Ectodermal cell (in vitro differentiated cells): ENCODE measurements around the gene OGFRL1. TPM values are rescaled to one million over a fixed set of nuclear protein-coding genes. Genes with fewer than 3 reads are reported as not detected.

Experiments
- H3K27ac ChIP-seq: 2 replicates; pipeline ENCODE4 v1.7.0; 2013; ENCODE audit warnings: mild to moderate bottlenecking, low read depth, low read length; ENCODE audit not compliant: insufficient read depth, poor library complexity, severe bottlenecking
- H3K27me3 ChIP-seq: 2 replicates; pipeline ENCODE4 v1.7.0; 2013; ENCODE audit warnings: mild to moderate bottlenecking, low read length; ENCODE audit not compliant: insufficient read depth, control insufficient read depth, poor library complexity, severe bottlenecking
- H3K36me3 ChIP-seq: one replicate; pipeline ENCODE4 v1.7.0; 2013; ENCODE audit warnings: low read length; ENCODE audit not compliant: control insufficient read depth, insufficient read depth
- H3K4me1 ChIP-seq: one replicate; pipeline ENCODE4 v1.7.0; 2013; ENCODE audit warnings: low read length; ENCODE audit not compliant: control insufficient read depth, insufficient read depth
- H3K4me3 ChIP-seq: 2 replicates; pipeline ENCODE4 v1.7.0; 2013; ENCODE audit warnings: low read depth, low read length, control low read depth; ENCODE audit not compliant: insufficient read depth
- H3K9me3 ChIP-seq: 2 replicates; pipeline ENCODE4 v1.7.0; 2013; ENCODE audit warnings: mild to moderate bottlenecking, low read length, moderate library complexity; ENCODE audit not compliant: control insufficient read depth
- WGBS, 2 experiments: methylation state at CpG; one replicate each; pipeline ENCODE4 v1.1.7; 2013; ENCODE audit warnings: missing lambda C conversion rate in 2 of 2; 5-methylcytosine and 5-hydroxymethylcytosine counted together
- polyA plus RNA-seq, 4 experiments: library from polyadenylated mRNA; stranded (reverse); fragments of 50-300 nt; gene quantifications; one replicate each; pipeline ENCODE4 v1.2.3, GENCODE V29; 2013

Gene OGFRL1
- polyA plus RNA-seq (2013, experiment 1 of 4) = 4.4 TPM
- 5.5 TPM for polyA plus RNA-seq (2013, experiment 2 of 4)
- polyA plus RNA-seq (2013, experiment 3 of 4) = 5.3 TPM
- polyA plus RNA-seq (2013, experiment 4 of 4) = 6.1 TPM

DNA sequence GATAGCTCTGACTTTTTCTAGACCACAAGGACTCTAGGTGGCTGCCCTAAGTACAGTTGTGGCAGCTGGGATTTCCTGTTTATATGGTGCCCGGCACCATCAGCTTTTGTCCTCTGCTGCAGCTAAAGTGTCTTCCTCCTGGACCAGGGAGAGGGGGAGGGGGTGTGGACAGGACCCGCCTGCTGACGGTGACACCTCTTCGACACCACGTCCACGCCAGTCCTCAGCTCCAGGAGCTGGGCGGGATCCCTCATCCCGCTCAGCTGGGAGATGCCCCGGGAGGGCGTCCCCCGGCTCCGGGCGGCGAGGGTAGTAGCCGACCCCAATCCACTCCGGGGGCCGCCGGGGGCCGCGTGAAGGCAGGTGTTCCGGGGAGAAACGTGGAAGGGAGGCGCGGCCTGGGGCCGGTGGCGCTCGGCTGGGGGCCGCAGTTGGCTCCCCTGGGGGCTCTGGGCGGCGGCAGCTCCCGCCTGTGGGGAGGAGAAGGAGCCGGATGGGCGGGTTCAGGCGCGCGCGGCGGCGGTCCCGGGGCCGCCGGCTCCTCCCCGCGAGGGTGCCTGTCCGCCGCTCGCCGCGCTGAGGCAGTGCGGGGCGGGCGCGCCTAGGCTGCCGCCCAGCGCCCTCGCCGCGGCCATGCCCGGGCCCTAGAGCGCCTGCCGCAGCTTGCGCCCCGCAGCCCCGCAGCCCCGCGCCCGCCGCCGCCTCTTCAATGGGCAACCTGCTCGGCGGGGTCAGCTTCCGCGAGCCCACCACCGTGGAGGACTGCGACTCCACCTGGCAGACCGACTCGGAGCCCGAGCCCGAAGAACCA lies at the start of gene OGFRL1:
OGFRL1 (plus strand) TSS at position 584 of the 811 bp plus-strand sequence; CDS start at position 710, 126 bp downstream.
- Histone ChIP-seq H3K4me1 (peaks cover 8% of the 10 kb centered on the region), H3K27ac (no peak within 1 kb of the TSS)

DNA sequence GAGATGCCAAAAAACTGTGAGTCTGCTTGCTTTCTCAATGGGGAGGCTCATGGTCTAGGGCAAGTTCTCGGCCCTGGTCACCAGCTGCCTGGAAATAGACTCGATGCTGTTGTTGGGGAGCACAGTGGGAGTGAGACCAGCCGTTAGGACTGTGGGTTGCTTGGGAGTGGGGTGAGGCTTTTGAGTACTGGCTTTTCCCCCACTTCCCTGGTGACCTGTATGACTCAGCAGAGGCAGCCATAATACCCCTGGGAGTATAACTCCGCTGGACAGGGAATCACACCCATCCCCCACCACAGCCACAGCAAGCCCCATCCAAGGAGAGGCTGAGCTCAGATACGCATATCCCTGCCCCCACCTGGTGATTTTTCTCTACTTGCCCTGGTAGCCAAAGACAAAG lies 48.9 kb upstream of the OGFRL1 start:
- no peaks in the 10 kb centered on the region for H3K4me1 ChIP-seq
- H3K9me3 ChIP-seq = no peaks in the 10 kb centered on the region
- H3K36me3 ChIP-seq = no peaks in the 10 kb centered on the region
- no peak overlapping the region for H3K4me3 ChIP-seq
- WGBS, 2 experiments = 95 to 97% methylated on average over 5 of the region's 5 CpGs
- H3K27ac ChIP-seq = no peak overlapping the region
- no peaks in the 10 kb centered on the region for H3K27me3 ChIP-seq

More for the DNA sequence above, at the start of gene OGFRL1:
- Histone ChIP-seq H3K4me3 (peak within 1 kb of the TSS; percentile 69), H3K36me3 (no peaks in the 10 kb centered on the region), H3K27me3 (peaks cover 4% of the 10 kb centered on the region), H3K9me3 (no peaks in the 10 kb centered on the region)
- WGBS, 2 experiments = 1% methylated on average over 78 to 79 of the region's 79 CpGs

DNA sequence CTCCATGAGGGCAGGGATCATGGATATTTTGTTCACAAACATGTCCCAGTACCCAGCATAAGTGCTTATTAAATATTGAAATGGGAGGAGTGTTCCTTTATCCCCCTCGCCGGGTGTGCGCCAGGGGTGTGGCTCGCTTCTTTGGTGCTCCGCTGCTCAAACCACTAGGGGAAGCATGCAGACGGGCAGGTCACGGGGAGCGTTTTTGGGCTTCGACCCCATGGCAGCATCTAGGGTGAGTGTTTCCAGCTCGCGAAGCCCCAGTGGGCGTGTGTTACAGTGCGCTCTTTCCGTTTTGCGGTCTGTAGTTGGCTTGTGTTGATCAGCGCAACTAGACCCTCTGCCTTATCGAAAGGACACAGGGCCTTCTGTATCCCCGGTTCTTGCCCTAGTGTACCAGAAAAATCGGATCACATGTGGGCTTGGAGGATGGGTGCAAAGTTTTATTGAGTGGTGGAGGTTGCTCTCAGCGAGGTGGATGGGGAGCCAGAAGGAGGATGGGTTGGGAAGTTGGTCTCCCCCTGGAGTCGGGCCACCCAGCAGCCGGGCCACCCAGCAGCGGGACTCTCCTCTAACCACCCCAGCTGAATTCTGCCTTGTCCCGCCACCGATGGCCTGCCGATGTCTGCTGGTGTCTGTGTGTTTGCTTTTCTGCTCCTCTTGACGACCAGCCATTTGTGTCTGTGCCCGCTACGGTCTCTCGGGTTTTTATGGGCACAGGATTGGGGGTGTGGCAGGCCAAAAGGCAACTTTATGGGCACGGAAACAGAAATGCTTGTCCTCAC lies 43.2 kb upstream of the OGFRL1 start:
- H3K4me1 ChIP-seq = no peaks in the 10 kb centered on the region
- no peaks in the 10 kb centered on the region for H3K27me3 ChIP-seq
- no peak overlapping the region for H3K27ac ChIP-seq
- 94 to 95% methylated on average over 31 of the region's 31 CpGs for WGBS, 2 experiments
- no peak overlapping the region for H3K4me3 ChIP-seq
- H3K36me3 ChIP-seq = no peaks in the 10 kb centered on the region
- no peaks in the 10 kb centered on the region for H3K9me3 ChIP-seq

DNA sequence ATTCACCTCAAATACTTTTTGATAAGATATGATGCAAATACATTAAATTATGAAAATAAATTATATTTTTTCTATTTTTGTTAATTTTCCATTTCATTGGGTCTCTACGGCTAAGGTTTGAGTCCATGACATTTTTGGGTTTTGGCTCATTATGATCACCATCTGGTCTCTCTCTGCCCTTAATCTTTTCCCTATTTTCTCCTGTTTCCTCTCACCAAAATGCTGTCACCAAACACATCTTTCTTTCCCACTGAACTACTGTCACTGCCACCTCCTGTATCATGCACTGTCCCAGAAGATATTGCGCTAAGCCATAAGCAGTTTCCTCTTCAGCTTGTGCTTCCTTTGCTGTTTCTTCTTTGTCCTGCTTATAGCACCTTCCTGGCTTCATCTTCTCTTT lies 42.0 kb upstream of the OGFRL1 start:
- no peak overlapping the region for H3K4me3 ChIP-seq
- H3K36me3 ChIP-seq = no peaks in the 10 kb centered on the region
- no peaks in the 10 kb centered on the region for H3K9me3 ChIP-seq
- H3K27me3 ChIP-seq = no peaks in the 10 kb centered on the region
- no peaks in the 10 kb centered on the region for H3K4me1 ChIP-seq
- 95 to 96% methylated on average over 2 of the region's 2 CpGs for WGBS, 2 experiments
- no peak overlapping the region for H3K27ac ChIP-seq

DNA sequence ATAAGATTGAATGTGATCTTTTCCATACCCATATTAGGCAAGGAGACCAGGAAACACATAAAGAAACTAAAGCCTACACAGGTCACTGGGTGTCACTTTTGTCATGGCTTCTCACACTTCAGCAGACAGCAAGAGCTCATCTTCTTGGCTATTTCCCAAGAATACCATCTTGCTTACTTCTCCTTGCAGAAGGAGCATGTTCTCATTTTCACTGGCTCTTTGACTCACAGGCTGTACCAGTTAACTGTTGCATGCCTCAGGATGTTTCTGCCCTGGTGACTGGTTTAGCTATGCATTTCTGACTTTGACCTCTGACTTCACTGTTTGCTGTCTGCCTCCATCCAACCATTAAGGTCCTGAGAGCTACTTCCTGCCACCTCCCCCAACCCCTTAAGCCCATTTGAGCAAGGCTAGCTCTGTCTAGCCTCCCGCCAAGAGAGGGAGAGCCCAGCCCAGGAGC lies 40.3 kb upstream of the OGFRL1 start:
- Histone ChIP-seq H3K4me3 (no peak overlapping the region), H3K27ac (no peak overlapping the region), H3K27me3 (no peaks in the 10 kb centered on the region), H3K36me3 (no peaks in the 10 kb centered on the region), H3K9me3 (no peaks in the 10 kb centered on the region), H3K4me1 (no peaks in the 10 kb centered on the region)
- WGBS, 2 experiments = 75 to 85% methylated on average over 1 of the region's 1 CpG

DNA sequence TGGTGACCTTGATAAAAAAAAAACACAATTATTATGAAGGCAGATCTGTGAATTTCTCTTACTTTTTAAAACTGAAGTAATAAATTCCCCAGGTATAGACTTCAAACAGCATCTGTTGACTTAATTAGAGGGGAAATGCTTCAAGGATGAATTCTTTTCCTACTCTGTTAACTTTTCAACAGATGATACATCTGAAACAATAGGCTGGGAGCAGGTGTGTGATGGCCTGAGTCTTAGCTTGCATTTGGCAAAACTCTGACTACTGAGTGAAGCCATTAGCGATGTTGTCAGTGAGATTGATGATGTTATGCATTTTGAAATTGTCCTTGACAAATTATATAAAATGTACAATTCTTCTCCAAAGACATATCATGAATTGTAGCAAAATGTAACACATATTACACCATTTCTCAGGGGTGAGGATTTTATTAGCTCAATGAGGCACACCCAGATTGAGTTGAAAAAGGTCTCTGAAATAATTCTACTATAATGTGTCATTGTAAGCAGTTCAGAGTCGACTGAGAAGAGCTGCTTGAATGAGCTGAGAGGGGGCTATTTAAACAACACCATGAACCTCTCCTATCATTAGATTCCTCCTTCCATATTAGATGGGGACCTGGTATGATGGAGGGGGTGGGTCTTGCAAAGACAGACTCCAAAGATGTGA lies 39.6 kb upstream of the OGFRL1 start:
- 100% methylated on average over 1 of the region's 2 CpGs; no CpG with 5 or more reads in 1 of the 2 experiments for WGBS, 2 experiments
- Histone ChIP-seq H3K4me1 (no peaks in the 10 kb centered on the region), H3K4me3 (no peak overlapping the region), H3K9me3 (no peaks in the 10 kb centered on the region), H3K27me3 (no peaks in the 10 kb centered on the region), H3K27ac (no peak overlapping the region), H3K36me3 (no peaks in the 10 kb centered on the region)

DNA sequence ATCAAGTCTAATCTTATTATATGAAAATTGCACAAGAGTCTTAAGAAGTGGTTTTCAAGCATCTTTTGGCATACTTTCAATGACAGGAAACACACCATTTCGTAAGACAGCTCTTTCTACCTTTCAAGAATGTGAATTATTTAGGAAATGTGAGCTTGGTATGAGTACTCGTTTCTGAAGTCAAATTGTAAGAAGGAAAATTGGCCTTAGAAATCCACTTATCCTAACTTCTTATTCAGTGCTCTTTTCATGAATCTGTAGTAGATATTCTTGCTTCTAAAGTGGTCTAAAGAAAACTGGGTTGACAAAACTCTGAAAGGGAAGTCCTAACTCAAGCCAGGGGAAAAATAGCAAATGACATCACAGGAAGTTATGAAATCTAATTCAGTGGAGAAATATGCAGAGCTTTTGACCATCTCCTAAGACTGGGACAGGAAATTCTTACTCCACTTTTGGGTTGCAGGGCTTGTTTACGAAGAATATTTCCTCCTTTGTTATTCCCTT lies 38.5 kb upstream of the OGFRL1 start:
- H3K27ac ChIP-seq = no peak overlapping the region
- H3K4me1 ChIP-seq = peaks cover 7% of the 10 kb centered on the region
- no peaks in the 10 kb centered on the region for H3K36me3 ChIP-seq
- no peaks in the 10 kb centered on the region for H3K9me3 ChIP-seq
- WGBS, 2 experiments = 98 to 100% methylated on average over 2 to 3 of the region's 3 CpGs
- H3K4me3 ChIP-seq = no peak overlapping the region
- H3K27me3 ChIP-seq = no peaks in the 10 kb centered on the region

DNA sequence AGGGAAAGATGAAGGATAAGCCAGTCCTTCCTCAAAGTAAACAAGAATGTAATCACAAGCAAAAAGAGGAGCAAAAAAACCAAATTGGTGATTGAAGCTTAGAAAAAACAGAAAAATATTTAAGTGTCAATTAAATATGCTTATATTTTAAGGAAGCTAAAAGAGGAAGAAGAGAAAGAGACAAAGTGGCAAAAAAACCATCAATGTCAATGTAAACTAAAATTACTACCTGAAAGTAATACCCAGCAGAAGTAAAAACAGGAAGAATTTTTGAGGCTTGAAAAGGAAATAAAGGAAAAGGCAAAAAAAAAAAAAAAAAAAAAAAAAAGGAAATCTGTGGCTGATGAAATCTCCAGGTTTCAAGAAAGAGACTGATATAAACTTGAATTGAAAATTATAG lies 36.2 kb upstream of the OGFRL1 start:
- no peaks in the 10 kb centered on the region for H3K9me3 ChIP-seq
- H3K4me1 ChIP-seq = peaks cover 7% of the 10 kb centered on the region
- H3K27me3 ChIP-seq = no peaks in the 10 kb centered on the region
- H3K36me3 ChIP-seq = no peaks in the 10 kb centered on the region
- H3K27ac ChIP-seq = no peak overlapping the region
- no peak overlapping the region for H3K4me3 ChIP-seq

DNA sequence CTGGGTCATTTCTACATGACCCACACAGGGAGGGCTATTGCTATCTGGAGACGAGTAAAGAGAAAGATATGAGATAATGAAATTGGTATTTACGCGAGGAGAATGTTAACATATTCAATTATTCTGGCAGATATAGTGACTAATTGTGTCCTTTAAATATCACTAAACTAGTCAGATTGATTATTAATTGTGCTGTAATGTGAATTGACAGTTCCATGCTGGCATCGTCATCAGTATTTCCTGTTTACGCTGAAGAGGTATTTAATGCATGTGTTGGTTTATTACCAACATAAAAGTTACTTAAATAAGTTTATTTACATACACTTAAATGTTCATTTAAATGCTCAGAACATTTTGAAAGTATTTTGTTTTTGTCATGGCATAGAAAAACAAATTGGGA lies 35.7 kb upstream of the OGFRL1 start:
- Histone ChIP-seq H3K27me3 (no peaks in the 10 kb centered on the region), H3K4me1 (peaks cover 7% of the 10 kb centered on the region), H3K9me3 (no peaks in the 10 kb centered on the region), H3K27ac (no peak overlapping the region), H3K4me3 (no peak overlapping the region), H3K36me3 (no peaks in the 10 kb centered on the region)
- 58 to 76% methylated on average over 3 to 5 of the region's 5 CpGs for WGBS, 2 experiments
